Stimulated activated CD8-positive, alpha-beta memory T cell treated with anti-CD3 and anti-CD28 coated beads, Interleukin-12 subunit alpha, Interleukin-12 subunit beta, amount 100 ng/mL, for 1 hour (primary cell): ENCODE results near the gene CRTAP.
"Not testable (repeated sequence)": the region's sequence is repeated elsewhere in the genome, so short reads cannot be mapped to it uniquely, and the experiment has no call there.

Experiments
- DNase-seq: peaks from one replicate; pipeline ENCODE4 v3.0.0-alpha.2; 2020; ENCODE audit warnings: low read depth

The CRTAP gene

GRCh38 chr3:33141006-33141405, 27.2 kb downstream of the CRTAP start:
- no peak for DNase-seq

GRCh38 chr3:33144433-33144832, 30.6 kb downstream of the CRTAP start:
- DNase-seq = no peak

- DNase-seq = no peak
Measured at GRCh38 chr3:33145221-33145900, 31.5 kb downstream of the CRTAP start.

DNA sequence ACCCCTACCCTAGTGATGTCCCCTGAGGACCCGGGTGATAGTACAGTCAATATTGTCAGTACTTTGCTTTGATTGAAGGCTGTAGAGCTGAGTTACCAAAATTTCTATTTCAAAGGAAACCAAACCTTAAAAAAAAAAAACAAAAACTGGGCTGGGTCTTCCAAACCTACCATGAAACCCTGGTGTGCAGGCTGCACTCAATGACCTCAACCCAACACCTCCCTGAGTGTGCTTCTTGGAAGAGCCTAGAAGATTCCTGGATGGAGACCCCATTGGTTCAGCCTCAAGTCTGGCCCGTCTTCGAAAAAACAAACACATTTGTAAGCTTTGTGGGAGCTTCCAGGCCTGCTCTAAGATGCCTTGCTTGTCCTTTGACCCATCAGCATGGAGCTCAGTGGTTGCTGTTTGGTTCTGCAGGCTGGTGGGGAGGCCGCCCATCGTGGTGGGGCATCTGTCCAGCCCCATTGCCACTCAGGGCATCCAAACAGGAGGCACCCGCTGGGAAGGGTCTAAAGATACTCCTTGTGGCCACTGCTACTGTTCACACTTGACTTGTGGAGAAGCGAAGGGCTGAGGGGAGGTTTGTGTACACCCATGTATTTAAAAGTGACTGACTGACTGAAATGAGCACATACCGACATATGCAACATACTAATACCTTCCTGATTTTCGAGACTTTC, 32.2 kb downstream of the CRTAP start:
- no peak for DNase-seq

- no peak for DNase-seq
Measured at GRCh38 chr3:33146791-33147445, 33.1 kb downstream of the CRTAP start.

DNA sequence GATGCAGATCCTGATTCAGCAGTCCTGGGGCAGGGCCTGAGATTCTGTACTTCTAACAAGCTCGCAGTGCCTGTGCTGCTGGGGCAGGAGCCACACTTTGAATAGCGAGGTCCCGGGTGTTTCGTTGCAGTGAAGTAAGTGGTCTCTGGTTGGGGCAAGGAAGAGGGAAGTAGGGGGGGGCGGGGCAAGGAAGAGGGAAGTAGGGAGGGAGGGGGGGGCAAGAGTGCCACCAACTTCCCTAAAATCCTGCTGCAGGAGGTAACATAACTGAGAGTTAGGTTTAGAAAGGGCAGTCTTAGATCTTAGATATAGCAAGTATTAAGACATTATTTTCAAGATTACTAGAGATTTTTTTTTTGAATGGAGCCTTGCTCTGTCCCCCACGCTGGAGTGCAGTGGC, 35.5 kb downstream of the CRTAP start:
- no peak for DNase-seq

GRCh38 chr3:33152363-33153360, 38.8 kb downstream of the CRTAP start:
- DNase-seq = no peak

DNA sequence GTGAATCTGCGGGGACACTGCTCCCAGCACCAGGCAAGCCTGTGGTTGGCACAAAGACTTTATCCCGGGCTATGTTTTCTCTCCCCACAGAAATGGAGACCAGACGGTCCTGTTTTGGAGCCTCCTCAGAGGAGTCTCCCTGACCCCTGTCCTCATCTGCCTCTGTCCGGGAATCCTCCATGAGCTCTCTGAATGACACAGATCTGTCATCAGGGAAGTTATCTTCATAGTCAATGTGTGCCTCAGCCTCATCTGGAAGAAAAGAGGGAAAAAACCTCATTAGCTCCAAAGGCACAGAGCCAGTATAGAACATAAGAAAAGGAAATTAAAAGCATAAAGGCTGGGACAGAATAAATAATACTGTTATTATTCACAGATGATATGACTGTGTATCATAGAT, 40.0 kb downstream of the CRTAP start:
- no peak for DNase-seq

GRCh38 chr3:33155301-33155700, 41.5 kb downstream of the CRTAP start:
- no peak for DNase-seq

GRCh38 chr3:33159234-33159633, 45.4 kb downstream of the CRTAP start:
- DNase-seq = no peak

DNA sequence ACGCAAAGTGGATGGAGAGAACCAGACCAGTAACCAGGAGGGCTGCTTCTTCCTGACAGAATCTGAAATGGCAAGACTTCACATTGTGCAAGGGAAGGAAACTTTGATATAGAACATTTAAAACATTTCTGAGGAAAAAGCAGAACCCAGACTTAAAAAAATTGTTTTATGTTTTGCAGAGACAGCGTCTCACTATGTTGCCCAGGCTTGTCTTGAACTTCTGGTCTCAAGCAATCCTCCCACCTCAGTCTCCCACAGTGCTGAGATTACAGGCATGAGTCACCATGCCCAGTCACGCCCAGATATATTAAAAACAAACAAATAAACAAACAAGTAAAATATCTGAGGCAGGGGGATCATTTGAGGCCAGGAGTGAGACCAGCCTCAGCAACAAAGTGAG, 46.2 kb downstream of the CRTAP start:
- DNase-seq = no peak

GRCh38 chr3:33162621-33163020, 48.8 kb downstream of the CRTAP start:
- DNase-seq = not testable (repeated sequence)

DNA sequence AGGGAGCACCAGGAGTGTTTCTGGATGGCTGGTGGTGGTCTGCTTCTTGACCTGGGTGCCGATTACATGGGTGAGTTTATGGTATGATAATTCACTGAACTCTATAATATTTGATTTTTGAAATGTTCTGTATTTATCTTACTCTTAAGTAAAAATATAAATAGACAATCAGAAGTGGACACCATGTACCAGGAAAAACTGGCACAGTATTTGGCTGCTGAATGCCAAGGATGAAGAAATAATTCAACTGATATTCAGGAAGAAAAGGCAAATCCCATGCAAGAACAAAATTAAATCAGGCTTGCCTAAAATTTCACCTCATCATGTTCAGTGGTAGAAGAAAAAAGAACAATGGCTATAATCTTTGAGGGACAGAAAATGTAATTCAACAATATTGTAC, 51.6 kb downstream of the CRTAP start:
- DNase-seq = no peak

GRCh38 chr3:33166095-33166494, 52.3 kb downstream of the CRTAP start:
- DNase-seq = no peak

GRCh38 chr3:33167284-33167683, 53.5 kb downstream of the CRTAP start:
- no peak for DNase-seq

DNA sequence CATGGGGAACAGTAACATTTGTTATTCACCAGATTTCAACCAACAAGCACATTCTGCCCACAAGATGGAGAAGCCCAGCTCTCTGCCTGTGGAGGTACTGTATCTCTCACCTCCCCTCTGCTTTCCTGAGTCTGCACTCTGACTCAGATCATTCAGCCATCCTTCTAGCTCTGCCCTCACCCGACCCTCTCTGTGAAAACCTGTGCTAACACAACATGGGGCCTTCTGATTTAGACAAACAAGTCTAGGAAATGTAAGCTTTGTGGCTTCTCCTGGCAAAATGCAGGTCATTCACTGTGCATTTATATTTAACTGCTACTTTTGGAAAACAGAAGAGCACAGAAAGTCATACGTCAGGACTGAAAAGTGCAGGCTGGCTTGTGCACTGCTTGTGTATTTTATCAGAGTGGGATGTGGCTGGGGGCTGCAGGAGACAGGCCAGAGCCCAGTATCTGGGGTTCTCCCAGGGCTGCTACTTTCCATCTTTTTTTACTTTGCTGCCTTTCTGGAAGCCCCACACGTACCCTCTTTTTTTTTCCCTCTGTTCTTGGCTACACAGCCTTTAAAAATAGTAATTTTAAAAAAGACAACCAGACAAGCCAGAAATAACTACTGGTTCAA, 54.0 kb downstream of the CRTAP start:
- no peak for DNase-seq

DNA sequence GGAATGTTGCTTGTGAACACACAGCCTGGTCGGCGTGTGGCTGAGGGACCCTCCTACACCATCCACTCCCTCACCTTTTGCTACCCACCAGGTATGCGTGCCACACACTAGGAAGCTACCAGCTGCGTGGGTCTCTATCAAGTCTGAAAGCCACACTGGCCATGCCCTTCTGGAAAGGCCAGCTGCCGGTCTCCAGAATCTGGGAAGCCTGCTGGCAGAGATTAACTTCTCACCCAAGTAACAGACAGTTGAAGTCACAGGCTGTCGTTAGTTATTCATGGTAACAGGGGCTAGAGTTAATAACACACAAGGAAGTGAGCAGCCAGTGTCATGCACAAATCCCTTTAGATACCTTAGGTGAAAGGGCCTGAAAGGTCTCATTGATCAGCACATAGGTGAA, 56.7 kb downstream of the CRTAP start:
- no peak for DNase-seq

GRCh38 chr3:33171580-33171979, 57.8 kb downstream of the CRTAP start:
- no peak for DNase-seq

GRCh38 chr3:33173103-33173502, 59.3 kb downstream of the CRTAP start:
- DNase-seq = no peak

DNA sequence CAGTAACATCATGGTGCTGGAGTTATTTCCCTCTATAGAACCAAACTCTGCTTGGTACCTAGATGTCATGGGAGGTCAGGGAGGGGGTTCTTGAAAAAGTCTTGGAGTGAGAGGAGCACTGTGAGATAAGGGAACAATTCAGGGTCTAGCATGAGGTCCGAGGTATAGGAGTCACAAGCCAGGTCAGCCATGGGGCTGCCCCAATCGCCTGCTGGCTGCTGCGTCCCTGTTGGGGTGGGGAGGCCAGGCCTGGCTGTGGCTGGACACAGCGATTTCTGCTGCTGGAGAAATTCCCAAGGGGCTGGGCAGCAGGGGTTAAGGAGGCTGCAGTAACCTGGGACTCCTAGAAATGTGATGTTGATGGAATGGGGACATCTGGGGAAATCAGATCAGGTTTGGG, 59.9 kb downstream of the CRTAP start:
- DNase-seq = no peak

GRCh38 chr3:33174095-33174494, 60.3 kb downstream of the CRTAP start:
- DNase-seq = no peak
